ENCODE data around the gene PTPRM. TPM values are rescaled to one million over a fixed set of nuclear protein-coding genes. Genes with fewer than 3 reads are reported as not detected.

The PTPRM gene
- total and polyA plus RNA-seq, 2 of the 4 experiments (the other 2 are of a cell fraction) = 28.3 to 51.2 TPM

DNA sequence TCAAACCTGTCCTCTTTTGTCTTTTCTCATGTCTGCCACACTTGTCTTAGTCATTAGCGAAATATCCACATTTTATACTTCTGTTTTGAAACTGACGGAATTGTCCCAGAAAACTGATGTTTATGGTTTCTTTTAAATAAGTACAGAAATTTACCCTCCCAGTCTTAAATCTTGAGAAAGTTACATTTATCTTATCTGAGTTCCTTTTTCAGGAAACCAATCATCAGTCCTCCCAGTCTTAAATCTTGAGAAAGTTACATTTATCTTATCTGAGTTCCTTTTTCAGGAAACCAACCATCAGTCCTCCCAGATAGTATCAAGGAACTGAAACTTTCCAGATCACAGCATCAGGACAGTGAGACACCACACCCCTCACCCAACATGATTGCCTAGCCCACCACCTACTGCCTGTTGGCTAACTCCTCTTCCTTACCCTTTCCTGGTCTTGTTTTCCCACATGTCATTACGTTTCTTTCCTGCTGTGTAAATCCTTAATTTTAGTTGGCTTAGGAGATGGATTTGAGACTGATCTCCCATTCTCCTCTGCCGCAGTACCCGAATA lies 247.7 kb downstream of the PTPRM start:
- H4K20me1 ChIP-seq (ENCODE audit: insufficient read depth, low read length) = peaks cover 5% of the 10 kb centered on the region; the same call in 1 of the 2 replicates
- no peak overlapping the region for H2BK20ac ChIP-seq (ENCODE audit: low read depth, low read length)
- no peak overlapping the region for H3K18ac ChIP-seq (ENCODE audit: low read depth, low read length)
- no peak overlapping the region for H3K56ac ChIP-seq (ENCODE audit: extremely low read depth, insufficient read depth, low read length)
- peaks cover 7% of the 10 kb centered on the region for H3K4me1 ChIP-seq (ENCODE audit: control insufficient read depth, insufficient read depth, low read length)
- no peak overlapping the region for H3K14ac ChIP-seq (replicated peaks; ENCODE audit: low read depth, low read length)
- dilution Hi-C loops (cut with HindIII; ENCODE audit: low sequenced_read_pairs, unreplicated experiment) = no loop called here
- H3K4me2 ChIP-seq (ENCODE audit: low read depth, low read length) = no peak overlapping the region
- no peak overlapping the region for H2BK120ac ChIP-seq (ENCODE audit: low read depth, low read length)
- no peak overlapping the region for H2AFZ ChIP-seq (replicated peaks; ENCODE audit: low read length, poor library complexity)
- H3K9ac ChIP-seq (ENCODE audit: low read depth, low read length) = no peak overlapping the region
- no peak for TF ChIP-seq CHD1 (IDR thresholded peaks at IDR 0.05; ENCODE audit: low read depth, low read length)
- WGBS, 2 experiments (ENCODE audit: extremely low coverage in 2 of 2, insufficient read length in 1 of 2) = no CpG with 5 or more reads among the region's 5 CpGs
- H2AK9ac ChIP-seq (replicated peaks; ENCODE audit: low read depth, low read length, poor library complexity) = no peak overlapping the region
- H3K23ac ChIP-seq (ENCODE audit: low read depth, low read length) = no peak overlapping the region
- ChIA-PET CTCF (no interaction called here), POLR2A (ENCODE audit: unreplicated experiment) (no interaction called here)
- intact Hi-C loops (cut with micrococcal nuclease) = no loop called here
- DNase-seq (no peak), ATAC-seq (ENCODE audit: low read depth) (no peak)
- no peak overlapping the region for H3K4ac ChIP-seq (ENCODE audit: low read depth, low read length)
- no peak overlapping the region for H3K27ac ChIP-seq (ENCODE audit: insufficient read depth, low read length)
- no peak overlapping the region for H4K91ac ChIP-seq (ENCODE audit: insufficient read depth, low read depth, low read length)
- no peaks in the 10 kb centered on the region for H3K27me3 ChIP-seq (ENCODE audit: control insufficient read depth, insufficient read depth, low read length)
- no TSS peak for BruUV-seq (replicated peaks)
- peaks cover 7% of the 10 kb centered on the region for H3K9me1 ChIP-seq (ENCODE audit: insufficient read depth, low read length)
- no peak overlapping the region for H4K8ac ChIP-seq (ENCODE audit: low read depth in 2 of 2, low read length in 2 of 2)
- peaks cover 8 to 12% of the 10 kb centered on the region in 2 experiments; a peak in 3 of 4 replicates for H3K79me1 ChIP-seq (ENCODE audit: low read depth in 1 of 2, low read length in 2 of 2)
- H2BK5ac ChIP-seq (ENCODE audit: low read depth, low read length, poor library complexity, severe bottlenecking) = no peak overlapping the region
- no peak overlapping the region for H3K4me3 ChIP-seq (ENCODE audit: insufficient read depth, low read depth, low read length)
- H3K9me3 ChIP-seq (ENCODE audit: control insufficient read depth, insufficient read depth, low read length) = peaks cover 13% of the 10 kb centered on the region
- no peak overlapping the region for H4K5ac ChIP-seq (ENCODE audit: low read depth, low read length)
- no peak overlapping the region for H2BK15ac ChIP-seq (ENCODE audit: low read depth, low read length)
- in situ Hi-C loops (cut with MboI; ENCODE audit: low sequenced_read_pairs) = no loop called here
- H3K36me3 ChIP-seq (ENCODE audit: control insufficient read depth, insufficient read depth, low read length) = peaks cover 1% of the 10 kb centered on the region; the same call in 1 of the 2 replicates
- H2AK5ac ChIP-seq (ENCODE audit: low read depth, low read length) = no peak overlapping the region
